IPS-NIHi11 (cell line): ENCODE data around the gene DYSF.

Source experiments
- DNase-seq: peaks from one replicate; pipeline ENCODE4 v3.0.0; 2012; ENCODE audit warnings: mixed read lengths, low spot score

Gene DYSF

GRCh38 chr2:71571945-71572344, 118.6 kb downstream of the DYSF start:
- DNase-seq: no peak

- no peak for DNase-seq
Observed at GRCh38 chr2:71575966-71576365, 122.6 kb downstream of the DYSF start.

GRCh38 chr2:71576541-71576940, 123.2 kb downstream of the DYSF start:
- DNase-seq: no peak

- no peak for DNase-seq
Observed at GRCh38 chr2:71577209-71577608, 123.8 kb downstream of the DYSF start.

- DNase-seq: no peak
Observed at GRCh38 chr2:71578767-71579342, 125.5 kb downstream of the DYSF start.

- DNase-seq: no peak
Observed at GRCh38 chr2:71581026-71581425, 127.7 kb downstream of the DYSF start.

GRCh38 chr2:71583876-71584275, 130.5 kb downstream of the DYSF start:
- no peak for DNase-seq

GRCh38 chr2:71586471-71586870, 133.1 kb downstream of the DYSF start:
- no peak for DNase-seq

- DNase-seq: no peak
Observed at GRCh38 chr2:71587509-71588073, 134.2 kb downstream of the DYSF start.

GRCh38 chr2:71588497-71589170, 135.3 kb downstream of the DYSF start:
- DNase-seq: no peak

GRCh38 chr2:71589763-71590162, 136.4 kb downstream of the DYSF start:
- DNase-seq: peak; percentile 66

GRCh38 chr2:71591044-71591443, 137.7 kb downstream of the DYSF start:
- no peak for DNase-seq

- peak; percentile 57 for DNase-seq
Observed at GRCh38 chr2:71592181-71592711, 138.9 kb downstream of the DYSF start.

- DNase-seq: no peak
Observed at GRCh38 chr2:71595569-71595968, 142.2 kb downstream of the DYSF start.

- no peak for DNase-seq
Observed at GRCh38 chr2:71596011-71596410, 142.7 kb downstream of the DYSF start.

GRCh38 chr2:71597756-71598155, 144.4 kb downstream of the DYSF start:
- no peak for DNase-seq

GRCh38 chr2:71598526-71598925, 145.2 kb downstream of the DYSF start:
- no peak for DNase-seq

- no peak for DNase-seq
Observed at GRCh38 chr2:71599038-71599437, 145.7 kb downstream of the DYSF start.

- no peak for DNase-seq
Observed at GRCh38 chr2:71599646-71600236, 146.4 kb downstream of the DYSF start.

- no peak for DNase-seq
Observed at GRCh38 chr2:71600555-71600954, 147.2 kb downstream of the DYSF start.

- no peak for DNase-seq
Observed at GRCh38 chr2:71601136-71602114, 148.1 kb downstream of the DYSF start.

- no peak for DNase-seq
Observed at GRCh38 chr2:71602115-71602495, 148.7 kb downstream of the DYSF start.
